ENCODE data around the gene BBS9. TPM values are rescaled to one million over a fixed set of nuclear protein-coding genes. Genes with fewer than 3 reads are reported as not detected.

Gene BBS9
- total RNA-seq, 1 experiment from 2014 or later, result 26.4 TPM

DNA sequence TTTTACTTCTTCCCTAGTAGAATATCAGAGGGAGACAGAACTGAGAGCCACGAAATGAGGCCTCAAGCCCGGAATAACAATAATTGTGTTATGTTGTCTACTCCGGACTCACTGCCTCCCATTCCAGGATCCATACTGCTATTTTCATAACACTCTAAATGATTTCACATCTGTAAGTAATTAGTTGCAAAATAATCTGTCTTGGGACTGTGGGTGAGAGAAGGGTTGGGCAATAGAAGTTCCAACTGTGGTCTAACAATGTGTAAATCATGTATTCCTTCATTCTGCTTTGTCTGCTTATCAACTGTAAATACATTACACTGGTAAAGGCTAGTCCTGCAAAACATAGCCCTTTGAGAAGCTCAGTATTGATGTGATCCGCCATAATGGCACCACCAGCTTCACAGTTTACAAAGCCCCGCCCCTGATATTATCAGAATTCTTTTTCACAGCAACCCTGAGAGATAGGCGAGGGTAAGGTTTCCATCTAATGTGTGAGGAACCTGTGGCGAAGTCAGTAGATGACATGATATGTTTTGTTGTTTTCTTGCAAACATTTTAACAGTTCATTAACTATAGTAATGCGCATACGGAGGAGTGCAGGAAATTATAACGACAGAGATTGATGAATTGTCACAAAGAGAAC, 510.3 kb downstream of the BBS9 start:
- no peak overlapping the region for H3K27ac Mint-ChIP-seq
- H3K79me2 ChIP-seq (ENCODE audit: insufficient read depth, low read length), result no peaks in the 10 kb centered on the region
- no peaks in the 10 kb centered on the region for H3K27me3 Mint-ChIP-seq (ENCODE audit: low read depth)
- no peaks in the 10 kb centered on the region for H3K23me2 ChIP-seq (ENCODE audit: insufficient read length, low read depth, low read length, poor library complexity, severe bottlenecking)
- H2BK15ac ChIP-seq (ENCODE audit: low read depth, low read length), result no peak overlapping the region
- TF ChIP-seq CTCF (conservative IDR thresholded peaks at IDR 0.05), result no peak
- H4K5ac ChIP-seq (ENCODE audit: insufficient read length, low read depth, low read length), result no peak overlapping the region
- H3K36me3 Mint-ChIP-seq (ENCODE audit: insufficient read depth in 1 of 3, low read depth in 3 of 3), result no peaks in the 10 kb centered on the region
- no peak overlapping the region for H2BK120ac ChIP-seq (ENCODE audit: low read depth, low read length, poor library complexity, severe bottlenecking)
- no peaks in the 10 kb centered on the region for H4K20me1 ChIP-seq (ENCODE audit: control insufficient read depth, insufficient read depth, insufficient read length)
- no CpG with 5 or more reads among the region's 10 CpGs for WGBS (ENCODE audit: extremely low coverage, insufficient read length, low lambda C conversion rate)
- no peak overlapping the region for H2BK20ac ChIP-seq (ENCODE audit: low read depth, low read length, poor library complexity, severe bottlenecking)
- H2AK5ac ChIP-seq (ENCODE audit: insufficient read length, low read length), result no peak overlapping the region
- H4K91ac ChIP-seq (ENCODE audit: insufficient read length, low read depth, low read length), result no peak overlapping the region
- H3K9ac ChIP-seq (ENCODE audit: extremely low read depth, insufficient read length, low read length), result no peak overlapping the region
- no peak overlapping the region for H3K14ac ChIP-seq (ENCODE audit: insufficient read depth, low read length)
- no peak overlapping the region for H2BK12ac ChIP-seq (ENCODE audit: insufficient read length, low read depth, low read length)
- no peak for DNase-seq
- no peak overlapping the region for H2BK5ac ChIP-seq (ENCODE audit: insufficient read length, low read length)
- H3K9me3 ChIP-seq (ENCODE audit: control insufficient read depth, low read depth, low read length), result no peaks in the 10 kb centered on the region
- H2AFZ ChIP-seq (ENCODE audit: low read length), result no peak overlapping the region
- H3K56ac ChIP-seq (ENCODE audit: insufficient read length, low read depth, low read length), result no peak overlapping the region
- no peaks in the 10 kb centered on the region for H3K4me1 ChIP-seq (ENCODE audit: insufficient read depth, low read length)
- no peaks in the 10 kb centered on the region for H3K27me3 ChIP-seq (ENCODE audit: insufficient read depth, low read length)
- no peak overlapping the region for H3T11ph ChIP-seq (ENCODE audit: low read length)
- H3K23ac ChIP-seq (ENCODE audit: insufficient read length, low read depth, low read length), result no peak overlapping the region
- H3K4me1 Mint-ChIP-seq, result 0 out of 4 replicates have a peak, but pooled peaks cover 0 to 2% of the 10 kb centered on the region in 2 experiments
- no peak overlapping the region for H3K4ac ChIP-seq (ENCODE audit: low read depth, low read length)
- H4K8ac ChIP-seq (replicated peaks; ENCODE audit: insufficient read length, low read depth, low read length), result no peak overlapping the region
- H3K4me3 Mint-ChIP-seq, result no peak overlapping the region
- no peaks in the 10 kb centered on the region for H3K79me1 ChIP-seq (ENCODE audit: insufficient read depth, low read depth, low read length, poor library complexity, severe bottlenecking)
- no peaks in the 10 kb centered on the region for H3K9me3 Mint-ChIP-seq
- no peak overlapping the region for H3K27ac ChIP-seq (ENCODE audit: insufficient read length, low read depth, low read length)
- no peak overlapping the region for H3K18ac ChIP-seq (ENCODE audit: insufficient read length, low read depth, low read length)
- no peak overlapping the region for H3K4me2 ChIP-seq (ENCODE audit: insufficient read depth, insufficient read length, low read length)
